ENCODE data around the gene PIGR. TPM values are rescaled to one million over a fixed set of nuclear protein-coding genes. Genes with fewer than 3 reads are reported as not detected.

PIGR gene
- total RNA-seq, 2 experiments from 2014 or later: not detected

GRCh38 chr1:206955476-206956451 is 9.5 kb upstream of the PIGR start:
- Histone ChIP-seq H3K27me3 (ENCODE audit: control insufficient read depth in 1 of 2, insufficient read depth in 2 of 2, low read length in 2 of 2) (no peaks in the 10 kb centered on the region), H3K4me3 (ENCODE audit: low read length) (no peak overlapping the region), H3K36me3 (ENCODE audit: insufficient read depth, low read length) (no peaks in the 10 kb centered on the region), H3K9me3 (ENCODE audit: control insufficient read depth in 1 of 2, insufficient read depth in 1 of 2, low read length in 2 of 2) (no peaks in the 10 kb centered on the region), H3K4me1 (ENCODE audit: insufficient read depth, low read length) (no peaks in the 10 kb centered on the region), H3K27ac (ENCODE audit: low read depth in 1 of 2, low read length in 2 of 2) (no peak overlapping the region)
- POLR2A ChIA-PET: no interaction called here
- H3K9me3 Mint-ChIP-seq: no peaks in the 10 kb centered on the region
- no peak for DNase-seq
- ATAC-seq (ENCODE audit: poor library complexity): no peak
- no peaks in the 10 kb centered on the region for H3K4me1 Mint-ChIP-seq (ENCODE audit: low read depth)
- no peaks in the 10 kb centered on the region for H3K36me3 Mint-ChIP-seq (ENCODE audit: low read depth)
- no peak for TF ChIP-seq CTCF (IDR thresholded peaks at IDR 0.05)
- intact Hi-C loops (cut with DNase I, micrococcal nuclease): no loop called here
- H3K27ac Mint-ChIP-seq: no peak overlapping the region
- H3K27me3 Mint-ChIP-seq: no peaks in the 10 kb centered on the region
- H3K4me3 Mint-ChIP-seq: no peak overlapping the region
- CTCF ChIA-PET: no interaction called here

DNA sequence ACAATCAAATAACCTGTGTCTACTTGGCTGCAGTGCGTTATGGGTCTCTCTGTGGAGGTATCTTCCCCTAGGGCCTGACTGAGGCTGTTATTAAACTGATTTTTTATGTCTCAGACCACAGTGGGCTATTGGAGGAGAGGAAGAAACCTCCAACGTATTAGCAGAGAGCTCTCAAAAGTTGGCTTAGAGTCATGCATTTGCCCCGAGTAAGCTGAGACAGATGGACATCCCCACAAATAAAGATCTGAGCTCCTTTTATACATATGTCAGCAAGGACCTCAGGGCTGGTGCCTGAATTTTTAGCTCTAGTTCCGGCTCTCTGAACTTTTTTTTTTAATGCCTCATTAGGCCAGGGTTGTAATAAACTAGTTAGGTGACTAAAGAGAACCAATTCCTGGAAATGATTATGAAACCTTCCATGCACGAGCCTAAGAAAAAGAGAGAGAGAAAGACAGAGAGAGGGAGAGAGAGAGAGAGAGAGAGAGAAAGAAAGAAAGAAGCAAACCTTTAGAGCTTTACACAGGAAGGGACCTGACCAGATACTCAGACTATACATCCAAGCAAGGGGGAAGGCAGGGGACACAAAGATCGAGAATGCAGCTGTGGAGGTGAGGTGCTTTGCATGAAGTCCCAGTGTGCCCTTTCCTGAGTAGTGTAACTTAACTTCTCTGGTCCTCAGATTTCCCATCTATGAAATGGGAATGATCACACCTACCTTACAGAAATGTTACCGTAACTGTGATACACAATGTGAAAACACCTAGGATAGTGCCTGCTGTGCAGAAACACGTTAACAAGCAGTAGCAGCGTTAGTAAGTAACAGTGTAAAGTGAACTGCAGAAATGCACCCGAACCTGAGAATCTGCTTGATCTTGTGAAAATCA is 8.4 kb upstream of the PIGR start:
- Histone ChIP-seq H3K27me3 (ENCODE audit: control insufficient read depth in 1 of 2, insufficient read depth in 2 of 2, low read length in 2 of 2) (peaks cover 0 to 3% of the 10 kb centered on the region in 2 experiments), H3K27ac (ENCODE audit: low read depth in 1 of 2, low read length in 2 of 2) (no peak overlapping the region), H3K4me3 (ENCODE audit: low read length) (no peak overlapping the region), H3K9me3 (ENCODE audit: control insufficient read depth in 1 of 2, insufficient read depth in 1 of 2, low read length in 2 of 2) (no peaks in the 10 kb centered on the region), H3K36me3 (ENCODE audit: insufficient read depth, low read length) (no peaks in the 10 kb centered on the region), H3K4me1 (ENCODE audit: insufficient read depth, low read length) (no peaks in the 10 kb centered on the region)
- Mint-ChIP-seq H3K27me3 (no peaks in the 10 kb centered on the region), H3K4me1 (ENCODE audit: low read depth) (no peaks in the 10 kb centered on the region), H3K9me3 (no peaks in the 10 kb centered on the region), H3K27ac (no peak overlapping the region), H3K4me3 (no peak overlapping the region), H3K36me3 (ENCODE audit: low read depth) (no peaks in the 10 kb centered on the region)
- DNase-seq (no peak), ATAC-seq (ENCODE audit: poor library complexity) (no peak)
- POLR2A ChIA-PET: no interaction called here
- TF ChIP-seq CTCF (IDR thresholded peaks at IDR 0.05): no peak
- intact Hi-C loops (cut with DNase I, micrococcal nuclease): no loop called here
- CTCF ChIA-PET: no interaction called here

DNA sequence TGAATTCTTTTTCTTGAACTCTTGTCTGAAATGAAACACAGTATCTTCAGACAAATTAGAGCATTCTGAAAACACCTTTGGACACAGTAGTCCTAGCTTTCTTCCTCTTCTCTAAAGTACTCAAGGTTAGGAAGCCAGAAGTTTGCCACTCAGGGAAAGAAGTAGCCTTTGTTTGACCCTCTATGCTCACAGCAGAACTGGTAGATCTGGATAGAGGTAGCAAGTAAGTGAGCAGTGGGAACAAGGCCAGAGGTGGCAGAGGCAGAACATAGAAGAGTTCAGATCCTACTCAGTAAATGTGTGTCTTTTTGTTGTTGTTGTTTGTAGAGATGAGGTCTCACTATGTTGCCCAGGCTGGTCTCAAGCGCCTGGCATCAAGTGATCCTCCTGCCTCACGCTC is 7.4 kb upstream of the PIGR start:
- H3K4me1 Mint-ChIP-seq (ENCODE audit: low read depth): no peaks in the 10 kb centered on the region
- H3K27me3 Mint-ChIP-seq: no peaks in the 10 kb centered on the region
- no peak overlapping the region for H3K27ac Mint-ChIP-seq
- no peaks in the 10 kb centered on the region for H3K4me1 ChIP-seq (ENCODE audit: insufficient read depth, low read length)
- intact Hi-C loops (cut with DNase I, micrococcal nuclease): no loop called here
- no peak for TF ChIP-seq CTCF (IDR thresholded peaks at IDR 0.05)
- H3K36me3 Mint-ChIP-seq (ENCODE audit: low read depth): no peaks in the 10 kb centered on the region
- no peak overlapping the region for H3K4me3 ChIP-seq (ENCODE audit: low read length)
- ATAC-seq (ENCODE audit: poor library complexity) (no peak), DNase-seq (no peak)
- no peak overlapping the region for H3K4me3 Mint-ChIP-seq
- H3K27me3 ChIP-seq (ENCODE audit: control insufficient read depth in 1 of 2, insufficient read depth in 2 of 2, low read length in 2 of 2): peaks cover 0 to 3% of the 10 kb centered on the region in 2 experiments
- no peaks in the 10 kb centered on the region for H3K9me3 Mint-ChIP-seq
- no peaks in the 10 kb centered on the region for H3K9me3 ChIP-seq (ENCODE audit: control insufficient read depth in 1 of 2, insufficient read depth in 1 of 2, low read length in 2 of 2)
- no peaks in the 10 kb centered on the region for H3K36me3 ChIP-seq (ENCODE audit: insufficient read depth, low read length)
- H3K27ac ChIP-seq (ENCODE audit: low read depth in 1 of 2, low read length in 2 of 2): no peak overlapping the region
- ChIA-PET POLR2A (no interaction called here), CTCF (no interaction called here)

Measured in CD4-positive, alpha-beta T cell (primary cell).